T-helper 9 cell (primary cell): ENCODE measurements around the gene ANO9.
A peak's percentile ranks its signal among the peaks of the same experiment; 100 is the strongest.

Experiments used
- DNase-seq: peaks from one replicate; pipeline ENCODE4 v3.0.0-alpha.2; 2020

The ANO9 gene

GRCh38 chr11:380491-380890, 61.3 kb downstream of the ANO9 start:
- no peak for DNase-seq

GRCh38 chr11:380095-380480, 61.7 kb downstream of the ANO9 start:
- DNase-seq, result no peak

- DNase-seq, result no peak
Observed at GRCh38 chr11:379205-380094, 62.4 kb downstream of the ANO9 start.

- DNase-seq, result no peak
Observed at GRCh38 chr11:377883-378500, 63.8 kb downstream of the ANO9 start.

- no peak for DNase-seq
Observed at GRCh38 chr11:377174-377865, 64.5 kb downstream of the ANO9 start.

GRCh38 chr11:376531-377173, 65.2 kb downstream of the ANO9 start:
- DNase-seq, result no peak

- no peak for DNase-seq
Observed at GRCh38 chr11:375065-376025, 66.5 kb downstream of the ANO9 start.

GRCh38 chr11:373716-374551, 67.9 kb downstream of the ANO9 start:
- no peak for DNase-seq

GRCh38 chr11:372809-373715, 68.7 kb downstream of the ANO9 start:
- no peak for DNase-seq

- DNase-seq, result no peak
Observed at GRCh38 chr11:371716-372590, 69.9 kb downstream of the ANO9 start.

GRCh38 chr11:371051-371450, 70.8 kb downstream of the ANO9 start:
- DNase-seq, result no peak

- no peak for DNase-seq
Observed at GRCh38 chr11:370070-370941, 71.5 kb downstream of the ANO9 start.

- DNase-seq, result peak; percentile 37
Observed at GRCh38 chr11:369336-370018, 72.3 kb downstream of the ANO9 start, which contains the start of gene B4GALNT4. Gene B4GALNT4 (plus strand): TSS chr11:369499. CDS start chr11:369804, 305 bp downstream.

- no peak for DNase-seq
Observed at GRCh38 chr11:368414-369335, 73.1 kb downstream of the ANO9 start.

- no peak for DNase-seq
Observed at GRCh38 chr11:367956-368413, 73.8 kb downstream of the ANO9 start.
